NOMO-1 (cell line): ENCODE results near the gene ZNF648.
"Not testable (repeated sequence)": the region's sequence is repeated elsewhere in the genome, so short reads cannot be mapped to it uniquely, and the experiment has no call there.

Experiments
- DNase-seq, 2 experiments: peaks; one replicate each; lab custom pipeline; 2025; ENCODE audit not compliant: unreplicated experiment in 2 of 2; lab: John Stamatoyannopoulos, UW

ZNF648 gene

GRCh38 chr1:182032251-182032650 is 29.3 kb downstream of the ZNF648 start:
- no peak for DNase-seq

GRCh38 chr1:182029379-182030331 is 31.9 kb downstream of the ZNF648 start:
- peak; percentile 98 to 100 for DNase-seq

- no peak for DNase-seq
These were observed 32.5 kb downstream of the ZNF648 start for GRCh38 chr1:182029002-182029378.

- no peak for DNase-seq
These were observed 46.2 kb downstream of the ZNF648 start for GRCh38 chr1:182015360-182015759.

- not testable (repeated sequence) for DNase-seq
These were observed 50.6 kb downstream of the ZNF648 start for GRCh38 chr1:182010800-182011370.

GRCh38 chr1:182005398-182005797 is 56.1 kb downstream of the ZNF648 start:
- DNase-seq = not testable (repeated sequence)

GRCh38 chr1:182004601-182005000 is 56.9 kb downstream of the ZNF648 start:
- DNase-seq = no peak
